GM21619 (cell line): ENCODE measurements around the gene TUBA8.
A peak's percentile ranks its signal among the peaks of the same experiment; 100 is the strongest.
"Not testable (repeated sequence)": the region's sequence is repeated elsewhere in the genome, so short reads cannot be mapped to it uniquely, and the experiment has no call there.

Experiments used
- ATAC-seq: cut with Tn5 transposase; IDR thresholded peaks from one replicate; pipeline ENCODE4 v1.9.1; 2021; ENCODE audit not compliant: unreplicated experiment

The TUBA8 gene

GRCh38 chr22:18110194-18110953 lies at the start of gene TUBA8:
Gene TUBA8, plus strand, starts transcription at chr22:18110809. Its CDS starts 57 bp downstream, at chr22:18110866.
- peak; percentile 41 for ATAC-seq

- ATAC-seq: no peak
Observed at GRCh38 chr22:18062421-18062820, 48.2 kb upstream of the TUBA8 start.

- ATAC-seq: no peak
Observed at GRCh38 chr22:18063306-18063705, 47.3 kb upstream of the TUBA8 start.

- not testable (repeated sequence) for ATAC-seq
Observed at GRCh38 chr22:18063715-18064114, 46.9 kb upstream of the TUBA8 start.

- no peak for ATAC-seq
Observed at GRCh38 chr22:18064636-18065035, 46.0 kb upstream of the TUBA8 start.

GRCh38 chr22:18065256-18065655 lies 45.4 kb upstream of the TUBA8 start:
- no peak for ATAC-seq

- ATAC-seq: no peak
Observed at GRCh38 chr22:18066181-18066859, 44.3 kb upstream of the TUBA8 start.

- ATAC-seq: no peak
Observed at GRCh38 chr22:18067121-18067520, 43.5 kb upstream of the TUBA8 start.

- no peak for ATAC-seq
Observed at GRCh38 chr22:18067548-18068341, 42.9 kb upstream of the TUBA8 start.

- no peak for ATAC-seq
Observed at GRCh38 chr22:18068381-18068988, 42.1 kb upstream of the TUBA8 start.

GRCh38 chr22:18069041-18069440 lies 41.6 kb upstream of the TUBA8 start:
- ATAC-seq: no peak

- no peak for ATAC-seq
Observed at GRCh38 chr22:18070041-18070440, 40.6 kb upstream of the TUBA8 start.

- no peak for ATAC-seq
Observed at GRCh38 chr22:18070556-18071306, 39.9 kb upstream of the TUBA8 start.

- not testable (repeated sequence) for ATAC-seq
Observed at GRCh38 chr22:18071307-18071967, 39.2 kb upstream of the TUBA8 start.

GRCh38 chr22:18071968-18072310 lies 38.7 kb upstream of the TUBA8 start:
- ATAC-seq: no peak

- no peak for ATAC-seq
Observed at GRCh38 chr22:18073467-18073866, 37.1 kb upstream of the TUBA8 start.

- not testable (repeated sequence) for ATAC-seq
Observed at GRCh38 chr22:18073927-18074326, 36.7 kb upstream of the TUBA8 start.

GRCh38 chr22:18075101-18075719 lies 35.4 kb upstream of the TUBA8 start:
- no peak for ATAC-seq

- ATAC-seq: no peak
Observed at GRCh38 chr22:18075720-18076497, 34.7 kb upstream of the TUBA8 start.
